GM12891 (cell line): ENCODE results near the gene EDC3.

Experiments used
- POLR2A ChIP-seq: IDR thresholded peaks from 2 replicates; pipeline ENCODE4 v1.6.1; 2011; ENCODE audit warnings: low read depth, low read length, control low read depth
- POLR2AphosphoS5 ChIP-seq: IDR thresholded peaks from 2 replicates; pipeline ENCODE4 v1.6.1; 2011; ENCODE audit warnings: low read depth, low read length, control low read depth

GRCh38 chr15:74724570-74725224 lies 28.9 kb upstream of the EDC3 start:
- TF ChIP-seq POLR2A = no peak
- TF ChIP-seq POLR2AphosphoS5 = no peak
